Caco-2 (cell line): ENCODE measurements around the gene MRAP. TPM values are rescaled to one million over a fixed set of nuclear protein-coding genes. Genes with fewer than 3 reads are reported as not detected.

Source experiments
- BruUV-seq: library from RNA; stranded (reverse); fragments of 400-500 nt; replicated peaks from 2 replicates; lab custom pipeline; 2021; lab: Mats Ljungman, UMichigan
- CTCF ChIA-PET: fragments of 300-600 bp; sonication (Branson Sonifier 250); formaldehyde crosslinking; loops from one replicate; lab custom pipeline; 2022; ENCODE audit warnings: antibody characterized with exemption; lab: Charles Lee
- POLR2A ChIA-PET: fragments of 300-600 bp; sonication (Branson Sonifier 250); formaldehyde crosslinking; loops from one replicate; lab custom pipeline; 2022; ENCODE audit warnings: antibody characterized with exemption; lab: Charles Lee
- DNase-seq, 2 experiments: peaks; one replicate each; pipeline versions ENCODE4 v3.0.0 to v3.0.0-alpha.2; 2020 to 2022
- H3K27me3 ChIP-seq: replicated peaks from 2 replicates; pipeline ENCODE4 v1.6.0; 2011; ENCODE audit warnings: low read length; ENCODE audit not compliant: control insufficient read depth, insufficient read depth
- H3K36me3 ChIP-seq: 2 replicates; pipeline ENCODE4 v1.5.1; 2011; ENCODE audit warnings: low read length; ENCODE audit not compliant: control insufficient read depth, insufficient read depth
- H3K4me1 ChIP-seq: fragments of 250-450 bp; sonication (Bioruptor Pico); 2 replicates; pipeline ENCODE4 v1.5.1; 2020; ENCODE audit warnings: mild to moderate bottlenecking
- H3K4me3 ChIP-seq: 2 replicates; pipeline ENCODE4 v1.5.1; 2011; ENCODE audit warnings: low read depth, mild to moderate bottlenecking, control low read depth, low read length
- H3K9me3 ChIP-seq: fragments of 250-450 bp; sonication (Bioruptor Pico); 2 replicates; pipeline ENCODE4 v1.5.1; 2020; ENCODE audit warnings: mild to moderate bottlenecking, moderate library complexity
- H3K27ac Mint-ChIP-seq: one replicate; pipeline ENCODE4 v1.8.0; 2022; ENCODE audit warnings: mixed read lengths; ENCODE audit not compliant: unreplicated experiment
- H3K27me3 Mint-ChIP-seq: one replicate; pipeline ENCODE4 v1.8.0; 2022; ENCODE audit warnings: mixed read lengths; ENCODE audit not compliant: insufficient read depth, unreplicated experiment
- H3K36me3 Mint-ChIP-seq: one replicate; pipeline ENCODE4 v1.8.0; 2022; ENCODE audit warnings: mild to moderate bottlenecking, mixed read lengths; ENCODE audit not compliant: insufficient read depth, unreplicated experiment
- H3K4me1 Mint-ChIP-seq: one replicate; pipeline ENCODE4 v1.8.0; 2022; ENCODE audit warnings: low read depth, mixed read lengths; ENCODE audit not compliant: unreplicated experiment
- H3K4me3 Mint-ChIP-seq: one replicate; pipeline ENCODE4 v1.8.0; 2022; ENCODE audit warnings: mild to moderate bottlenecking, moderate library complexity, mixed read lengths; ENCODE audit not compliant: unreplicated experiment
- H3K9me3 Mint-ChIP-seq: one replicate; pipeline ENCODE4 v1.8.0; 2022; ENCODE audit warnings: mixed read lengths; ENCODE audit not compliant: unreplicated experiment
- intact Hi-C: fragments of 100-400 bp; cut with micrococcal nuclease; formaldehyde crosslinking; loops from one replicate; pipeline ENCODE4 v1.10.0; 2022; ENCODE audit not compliant: unreplicated experiment
- total RNA-seq: library from RNA; stranded (reverse); gene quantifications from 2 replicates; pipeline ENCODE4 v1.2.3, GENCODE V29; 2022
- TF ChIP-seq, protein P1 (sequence below), 2 experiments: fragments of 200-600 bp in 1 of 2; IDR thresholded peaks; 1 replicate in 1 of 2; 2 replicates in 1 of 2; pipeline versions ENCODE4 v1.5.1 to v1.8.0; 2011 to 2022; ENCODE audit warnings: antibody characterized with exemption in 1 of 2, control low read depth in 1 of 2, inconsistent platforms in 1 of 2, low read depth in 1 of 2, low read length in 1 of 2, mild to moderate bottlenecking in 1 of 2, moderate library complexity in 1 of 2; ENCODE audit not compliant: insufficient read depth in 1 of 2, severe bottlenecking in 1 of 2, unreplicated experiment in 1 of 2

Gene MRAP
- total RNA-seq, 1 experiment from 2014 or later, result not detected

DNA sequence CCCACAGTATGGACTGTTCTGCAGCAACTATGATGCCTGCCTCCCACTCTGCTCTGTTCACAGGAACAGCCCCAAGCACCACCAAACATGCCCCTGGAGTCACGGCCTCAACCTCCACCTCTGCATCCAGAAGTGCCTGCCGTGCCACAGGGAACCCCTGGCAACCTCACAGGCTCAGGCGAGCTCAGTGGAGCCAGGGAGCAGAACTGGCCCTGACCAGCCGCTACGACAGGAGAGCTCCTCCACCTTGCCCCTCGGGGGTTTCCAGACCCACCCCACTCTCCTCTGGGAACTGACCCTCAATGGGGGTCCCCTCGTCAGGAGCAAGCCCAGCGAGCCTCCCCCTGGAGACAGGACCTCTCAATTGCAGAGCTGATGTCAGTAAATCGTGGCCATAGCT lies 13.0 kb downstream of the MRAP start:
- no peak for DNase-seq
- Mint-ChIP-seq H3K4me1 (no peaks in the 10 kb centered on the region), H3K4me3 (no peak overlapping the region), H3K9me3 (no peaks in the 10 kb centered on the region), H3K27me3 (no peaks in the 10 kb centered on the region), H3K36me3 (peaks cover 36% of the 10 kb centered on the region), H3K27ac (no peak overlapping the region)
- H3K36me3 ChIP-seq, result no peaks in the 10 kb centered on the region
- TF ChIP-seq, protein P1, sequence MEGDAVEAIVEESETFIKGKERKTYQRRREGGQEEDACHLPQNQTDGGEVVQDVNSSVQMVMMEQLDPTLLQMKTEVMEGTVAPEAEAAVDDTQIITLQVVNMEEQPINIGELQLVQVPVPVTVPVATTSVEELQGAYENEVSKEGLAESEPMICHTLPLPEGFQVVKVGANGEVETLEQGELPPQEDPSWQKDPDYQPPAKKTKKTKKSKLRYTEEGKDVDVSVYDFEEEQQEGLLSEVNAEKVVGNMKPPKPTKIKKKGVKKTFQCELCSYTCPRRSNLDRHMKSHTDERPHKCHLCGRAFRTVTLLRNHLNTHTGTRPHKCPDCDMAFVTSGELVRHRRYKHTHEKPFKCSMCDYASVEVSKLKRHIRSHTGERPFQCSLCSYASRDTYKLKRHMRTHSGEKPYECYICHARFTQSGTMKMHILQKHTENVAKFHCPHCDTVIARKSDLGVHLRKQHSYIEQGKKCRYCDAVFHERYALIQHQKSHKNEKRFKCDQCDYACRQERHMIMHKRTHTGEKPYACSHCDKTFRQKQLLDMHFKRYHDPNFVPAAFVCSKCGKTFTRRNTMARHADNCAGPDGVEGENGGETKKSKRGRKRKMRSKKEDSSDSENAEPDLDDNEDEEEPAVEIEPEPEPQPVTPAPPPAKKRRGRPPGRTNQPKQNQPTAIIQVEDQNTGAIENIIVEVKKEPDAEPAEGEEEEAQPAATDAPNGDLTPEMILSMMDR (IDR thresholded peaks at IDR 0.05; ENCODE audit: insufficient read depth in 1 of 2, low read depth in 1 of 2, low read length in 1 of 2, severe bottlenecking in 1 of 2, unreplicated experiment in 1 of 2), result no peak
- no peaks in the 10 kb centered on the region for H3K9me3 ChIP-seq
- no TSS peak for BruUV-seq
- H3K27me3 ChIP-seq, result no peaks in the 10 kb centered on the region
- no peak overlapping the region for H3K4me3 ChIP-seq
- POLR2A ChIA-PET, result no interaction called here
- no peaks in the 10 kb centered on the region for H3K4me1 ChIP-seq
- CTCF ChIA-PET, result interaction anchor here (0.6 kb wide), 1 partner anchor 90 kb away, joined by 7 read pairs; no protein-coding TSS in a partner anchor
- intact Hi-C loops, result no loop called here

DNA sequence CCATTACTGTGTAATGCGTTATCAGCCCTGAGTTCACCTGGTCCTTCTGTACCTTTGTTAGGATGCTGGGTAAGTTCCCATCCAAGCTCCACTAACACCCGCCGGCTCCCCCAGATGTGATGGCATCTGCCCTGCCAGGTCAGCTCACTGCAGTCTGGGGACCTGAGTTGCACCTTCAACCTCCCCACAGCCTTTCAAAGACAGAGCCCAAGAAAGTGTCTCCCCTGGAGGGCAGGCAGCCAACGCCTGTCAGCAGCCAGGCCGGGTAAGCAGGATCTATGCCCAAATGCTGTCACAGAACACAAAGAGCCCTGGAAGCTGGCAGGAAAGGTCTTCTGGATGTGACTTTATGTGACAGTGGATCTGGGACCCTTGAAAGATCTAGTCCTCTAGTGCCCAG lies 13.7 kb downstream of the MRAP start:
- ChIA-PET CTCF (interaction anchor here (0.6 kb wide), 1 partner anchor 89 kb away, joined by 7 read pairs; no protein-coding TSS in a partner anchor), POLR2A (no interaction called here)
- H3K27ac Mint-ChIP-seq, result no peak overlapping the region

DNA sequence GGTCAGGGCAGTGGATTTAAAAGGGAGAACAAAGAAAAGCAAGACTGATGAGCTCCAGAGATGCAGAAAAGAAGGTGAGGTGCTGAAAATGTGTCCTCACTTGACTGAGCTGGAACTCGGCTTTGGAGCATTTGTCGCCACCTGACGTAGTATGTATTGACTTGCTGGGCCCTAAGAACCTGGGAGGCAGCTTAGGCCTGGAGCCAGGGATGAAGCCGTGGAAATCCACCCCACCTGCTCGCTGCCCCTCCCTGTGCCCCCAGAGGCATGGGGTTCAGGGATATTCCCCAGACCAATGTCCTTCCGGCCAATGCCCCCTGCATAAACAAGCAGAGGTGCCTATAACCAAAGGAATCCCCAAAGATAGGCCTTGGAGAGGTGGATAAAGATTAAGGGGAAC lies 14.3 kb downstream of the MRAP start:
- no peaks in the 10 kb centered on the region for H3K27me3 ChIP-seq
- BruUV-seq, result no TSS peak
- ChIA-PET POLR2A (no interaction called here), CTCF (no interaction called here)
- no peak for DNase-seq
- TF ChIP-seq, protein P1 (IDR thresholded peaks at IDR 0.05; ENCODE audit: insufficient read depth in 1 of 2, low read depth in 1 of 2, low read length in 1 of 2, severe bottlenecking in 1 of 2, unreplicated experiment in 1 of 2), result no peak
- no peaks in the 10 kb centered on the region for H3K4me1 Mint-ChIP-seq
- intact Hi-C loops, result no loop called here
- no peak overlapping the region for H3K4me3 Mint-ChIP-seq
- H3K27ac Mint-ChIP-seq, result no peak overlapping the region
- H3K9me3 ChIP-seq, result no peaks in the 10 kb centered on the region
- no peaks in the 10 kb centered on the region for H3K4me1 ChIP-seq
- peaks cover 36% of the 10 kb centered on the region for H3K36me3 Mint-ChIP-seq
- no peaks in the 10 kb centered on the region for H3K9me3 Mint-ChIP-seq
- no peaks in the 10 kb centered on the region for H3K36me3 ChIP-seq
- no peak overlapping the region for H3K4me3 ChIP-seq
- no peaks in the 10 kb centered on the region for H3K27me3 Mint-ChIP-seq

More for the DNA sequence above, 13.7 kb downstream of the MRAP start:
- Mint-ChIP-seq H3K4me3 (no peak overlapping the region), H3K4me1 (no peaks in the 10 kb centered on the region), H3K9me3 (no peaks in the 10 kb centered on the region), H3K36me3 (peaks cover 30% of the 10 kb centered on the region), H3K27me3 (no peaks in the 10 kb centered on the region)
- Histone ChIP-seq H3K36me3 (no peaks in the 10 kb centered on the region), H3K27me3 (no peaks in the 10 kb centered on the region), H3K4me3 (no peak overlapping the region), H3K4me1 (no peaks in the 10 kb centered on the region), H3K9me3 (no peaks in the 10 kb centered on the region)
- intact Hi-C loops, result no loop called here
- TF ChIP-seq, protein P1 (IDR thresholded peaks at IDR 0.05; ENCODE audit: insufficient read depth in 1 of 2, low read depth in 1 of 2, low read length in 1 of 2, severe bottlenecking in 1 of 2, unreplicated experiment in 1 of 2), result no peak
- DNase-seq, result no peak
- BruUV-seq, result no TSS peak
